GM23338 (cell line): Measurements from ENCODE around the gene INTS6L. TPM values are rescaled to one million over a fixed set of nuclear protein-coding genes. Genes with fewer than 3 reads are reported as not detected.

Source experiments
- ATAC-seq: fragments of 200-7000 bp; cut with Tn5 transposase; 3 replicates; pipeline ENCODE4 v1.9.1; 2020
- DNase-seq: peaks from one replicate; pipeline ENCODE4 v3.0.0-alpha.2; 2015; ENCODE audit warnings: low spot score
- H2AFZ ChIP-seq: fragments of 200-600 bp; sonication (generic); 2 replicates; pipeline ENCODE4 v1.8.0; 2016; ENCODE audit warnings: antibody characterized with exemption, mild to moderate bottlenecking, moderate library complexity
- H3F3A ChIP-seq: fragments of 200-600 bp; sonication (generic); replicated peaks from 2 replicates; pipeline ENCODE4 v1.8.0; 2017; ENCODE audit warnings: antibody characterized with exemption, mixed run types, low read depth
- H3K27ac ChIP-seq: fragments of 200-600 bp; sonication (generic); 2 replicates; pipeline ENCODE4 v1.6.1; 2016; ENCODE audit warnings: low read depth
- H3K27me3 ChIP-seq: fragments of 200-600 bp; sonication (generic); 2 replicates; pipeline ENCODE4 v1.8.0; 2016; ENCODE audit warnings: mild to moderate bottlenecking, mixed run types, moderate library complexity; ENCODE audit not compliant: insufficient read depth
- H3K36me3 ChIP-seq: fragments of 200-600 bp; sonication (generic); 2 replicates; pipeline ENCODE4 v1.8.0; 2016; ENCODE audit warnings: mild to moderate bottlenecking; ENCODE audit not compliant: insufficient read depth
- H3K4me1 ChIP-seq: fragments of 200-600 bp; sonication (generic); 2 replicates; pipeline ENCODE4 v1.8.0; 2016; ENCODE audit warnings: mild to moderate bottlenecking, moderate library complexity; ENCODE audit not compliant: insufficient read depth
- H3K4me2 ChIP-seq: fragments of 200-600 bp; sonication (generic); 2 replicates; pipeline ENCODE4 v1.7.1; 2017; ENCODE audit warnings: mixed run types
- H3K4me3 ChIP-seq: fragments of 200-600 bp; sonication (generic); 2 replicates; pipeline ENCODE4 v1.6.1; 2016; ENCODE audit warnings: mixed run types
- H3K79me2 ChIP-seq: fragments of 200-600 bp; sonication (generic); replicated peaks from 2 replicates; pipeline ENCODE4 v1.8.0; 2017; ENCODE audit warnings: mild to moderate bottlenecking; ENCODE audit not compliant: insufficient read depth
- H3K9me2 ChIP-seq: fragments of 200-600 bp; sonication (generic); 2 replicates; pipeline ENCODE4 v1.8.0; 2017; ENCODE audit not compliant: insufficient read depth
- H4K20me1 ChIP-seq: fragments of 200-600 bp; sonication (generic); replicated peaks from 2 replicates; pipeline ENCODE4 v1.8.0; 2017; ENCODE audit warnings: mild to moderate bottlenecking; ENCODE audit not compliant: insufficient read depth
- H3K27ac Mint-ChIP-seq: 2 replicates; pipeline ENCODE4 v1.8.0; 2020; ENCODE audit warnings: inconsistent platforms, mild to moderate bottlenecking, moderate library complexity, mixed read lengths
- H3K27me3 Mint-ChIP-seq: 3 replicates; pipeline ENCODE4 v1.8.0; 2022; ENCODE audit warnings: low read depth, mild to moderate bottlenecking, moderate library complexity, mixed read lengths, inconsistent platforms; ENCODE audit not compliant: insufficient read depth, poor library complexity
- H3K36me3 Mint-ChIP-seq: 3 replicates; pipeline ENCODE4 v1.8.0; 2021; ENCODE audit warnings: low read depth, mild to moderate bottlenecking, inconsistent platforms, moderate library complexity, mixed read lengths
- H3K4me1 Mint-ChIP-seq: 3 replicates; pipeline ENCODE4 v1.8.0; 2020; ENCODE audit warnings: mild to moderate bottlenecking, inconsistent platforms, mixed read lengths
- H3K4me3 Mint-ChIP-seq: 3 replicates; pipeline ENCODE4 v1.8.0; 2021; ENCODE audit warnings: moderate library complexity, mild to moderate bottlenecking, inconsistent platforms, mixed read lengths
- H3K9me3 Mint-ChIP-seq: 3 replicates; pipeline ENCODE4 v1.8.0; 2020; ENCODE audit warnings: moderate library complexity, mild to moderate bottlenecking, inconsistent platforms, mixed read lengths
- CTCF ChIP-seq, 2 experiments: fragments of 200-600 bp in 1 of 2; sonication (generic) in 1 of 2; conservative IDR thresholded peaks; 2 replicates each; pipeline versions ENCODE4 v1.5.1 to v1.6.1; 2016 to 2017; ENCODE audit warnings: antibody characterized with exemption in 2 of 2, low read depth in 2 of 2, mild to moderate bottlenecking in 2 of 2, moderate library complexity in 1 of 2
- EZH2 ChIP-seq: fragments of 200-600 bp; sonication (generic); IDR thresholded peaks from one replicate; pipeline ENCODE4 v1.8.0; 2017; ENCODE audit warnings: antibody characterized with exemption, mild to moderate bottlenecking, low read depth; ENCODE audit not compliant: unreplicated experiment
- EZH2phosphoT487 ChIP-seq: fragments of 200-600 bp; sonication (generic); IDR thresholded peaks from one replicate; pipeline ENCODE4 v1.8.1; 2018; ENCODE audit warnings: antibody characterized with exemption; ENCODE audit not compliant: unreplicated experiment
- JUNB ChIP-seq: IDR thresholded peaks from one replicate; pipeline ENCODE4 v1.6.1; 2016; ENCODE audit warnings: antibody characterized with exemption; ENCODE audit not compliant: unreplicated experiment
- NANOG ChIP-seq: IDR thresholded peaks from 2 replicates; pipeline ENCODE4 v1.6.1; 2016; ENCODE audit warnings: antibody characterized with exemption, borderline replicate concordance
- POLR2AphosphoS5 ChIP-seq: IDR thresholded peaks from 2 replicates; pipeline ENCODE4 v1.6.1; 2016; ENCODE audit warnings: antibody characterized with exemption, low read depth
- STAT1 ChIP-seq: IDR thresholded peaks from one replicate; pipeline ENCODE4 v1.6.1; 2016; ENCODE audit warnings: antibody characterized with exemption; ENCODE audit not compliant: unreplicated experiment
- ZNF462 ChIP-seq: fragments of 250-450 bp; sonication (Bioruptor Pico); IDR thresholded peaks from 2 replicates; pipeline ENCODE4 v1.5.0; 2020; ENCODE audit warnings: mild to moderate bottlenecking, moderate library complexity
- polyA plus RNA-seq: library from polyadenylated mRNA; unstranded; fragments of >200 nt; fragmentation: Nextera tagmentation; extraction: Ambion mirVana; gene quantifications from 2 replicates; pipeline ENCODE4 v1.2.1, GENCODE V29; 2016
- total RNA-seq: library from RNA; depleted of rRNA; stranded (reverse); fragments of >200 nt; shearing (Covaris generic); gene quantifications from 2 replicates; pipeline ENCODE4 v1.2.3, GENCODE V29; 2014
- TF ChIP-seq, protein P1 (sequence below): IDR thresholded peaks from one replicate; pipeline ENCODE4 v1.6.1; 2018; ENCODE audit warnings: antibody characterized with exemption; ENCODE audit not compliant: unreplicated experiment

Gene INTS6L
- total and polyA plus RNA-seq, 2 experiments from 2014 or later: 4.5 to 6.4 TPM

DNA sequence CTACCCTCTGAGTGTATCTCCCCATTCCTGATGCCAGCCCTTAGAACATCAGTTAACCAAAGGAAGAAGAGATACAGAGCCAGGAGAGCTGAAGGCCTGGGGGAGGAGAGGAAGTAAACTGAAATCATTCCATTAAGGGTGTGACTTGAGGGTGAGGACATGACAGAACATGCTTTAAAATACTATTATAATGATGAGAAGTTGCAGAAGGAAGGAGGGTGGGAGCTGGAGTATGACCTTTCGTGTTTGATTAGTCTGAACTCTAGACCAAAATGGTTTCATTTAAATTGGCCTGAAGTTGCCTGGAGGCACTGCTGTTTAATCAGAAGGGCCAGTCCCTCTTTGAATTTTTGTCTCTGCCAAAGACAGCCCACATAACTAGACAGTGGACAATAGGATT, 11.4 kb downstream of the INTS6L start (continued):
- TF ChIP-seq ZNF462 (CRISPR knock-in tag): no peak
- no peak for TF ChIP-seq JUNB
- no peak for TF ChIP-seq EZH2phosphoT487
- TF ChIP-seq NANOG: no peak
- no peak for TF ChIP-seq CTCF (conservative IDR thresholded peaks at IDR 0.05; ENCODE audit: low read depth in 2 of 2)

- Histone ChIP-seq H3K4me3 (no peak overlapping the region), H3K79me2 (no peaks in the 10 kb centered on the region), H3K9me2 (no peaks in the 10 kb centered on the region), H3K27ac (no peak overlapping the region), H2AFZ (no peak overlapping the region), H3K4me1 (no peaks in the 10 kb centered on the region), H3K36me3 (no peaks in the 10 kb centered on the region), H3F3A (no peaks in the 10 kb centered on the region), H3K27me3 (no peaks in the 10 kb centered on the region), H3K4me2 (no peak overlapping the region), H4K20me1 (no peaks in the 10 kb centered on the region)
- no peak for ATAC-seq
- no peak for DNase-seq
- Mint-ChIP-seq H3K4me3 (no peak overlapping the region), H3K27me3 (no peaks in the 10 kb centered on the region), H3K36me3 (no peaks in the 10 kb centered on the region), H3K27ac (no peak overlapping the region), H3K9me3 (no peaks in the 10 kb centered on the region), H3K4me1 (peaks cover 9% of the 10 kb centered on the region; the same call in 2 of the 3 replicates)
- TF ChIP-seq POLR2AphosphoS5 (no peak), EZH2 (no peak), STAT1 (no peak), NANOG (no peak)
- TF ChIP-seq, protein P1, sequence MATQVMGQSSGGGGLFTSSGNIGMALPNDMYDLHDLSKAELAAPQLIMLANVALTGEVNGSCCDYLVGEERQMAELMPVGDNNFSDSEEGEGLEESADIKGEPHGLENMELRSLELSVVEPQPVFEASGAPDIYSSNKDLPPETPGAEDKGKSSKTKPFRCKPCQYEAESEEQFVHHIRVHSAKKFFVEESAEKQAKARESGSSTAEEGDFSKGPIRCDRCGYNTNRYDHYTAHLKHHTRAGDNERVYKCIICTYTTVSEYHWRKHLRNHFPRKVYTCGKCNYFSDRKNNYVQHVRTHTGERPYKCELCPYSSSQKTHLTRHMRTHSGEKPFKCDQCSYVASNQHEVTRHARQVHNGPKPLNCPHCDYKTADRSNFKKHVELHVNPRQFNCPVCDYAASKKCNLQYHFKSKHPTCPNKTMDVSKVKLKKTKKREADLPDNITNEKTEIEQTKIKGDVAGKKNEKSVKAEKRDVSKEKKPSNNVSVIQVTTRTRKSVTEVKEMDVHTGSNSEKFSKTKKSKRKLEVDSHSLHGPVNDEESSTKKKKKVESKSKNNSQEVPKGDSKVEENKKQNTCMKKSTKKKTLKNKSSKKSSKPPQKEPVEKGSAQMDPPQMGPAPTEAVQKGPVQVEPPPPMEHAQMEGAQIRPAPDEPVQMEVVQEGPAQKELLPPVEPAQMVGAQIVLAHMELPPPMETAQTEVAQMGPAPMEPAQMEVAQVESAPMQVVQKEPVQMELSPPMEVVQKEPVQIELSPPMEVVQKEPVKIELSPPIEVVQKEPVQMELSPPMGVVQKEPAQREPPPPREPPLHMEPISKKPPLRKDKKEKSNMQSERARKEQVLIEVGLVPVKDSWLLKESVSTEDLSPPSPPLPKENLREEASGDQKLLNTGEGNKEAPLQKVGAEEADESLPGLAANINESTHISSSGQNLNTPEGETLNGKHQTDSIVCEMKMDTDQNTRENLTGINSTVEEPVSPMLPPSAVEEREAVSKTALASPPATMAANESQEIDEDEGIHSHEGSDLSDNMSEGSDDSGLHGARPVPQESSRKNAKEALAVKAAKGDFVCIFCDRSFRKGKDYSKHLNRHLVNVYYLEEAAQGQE: no peak
Observed at GRCh38 chrX:135535077-135535940, 14.8 kb downstream of the INTS6L start.
